HG02938 (cell line): Measurements from ENCODE around the gene ST7.

Experiments used
- ATAC-seq: cut with Tn5 transposase; IDR thresholded peaks from one replicate; pipeline ENCODE4 v1.9.1; 2021; ENCODE audit warnings: mild to moderate bottlenecking, moderate library complexity; ENCODE audit not compliant: unreplicated experiment

Gene ST7

DNA sequence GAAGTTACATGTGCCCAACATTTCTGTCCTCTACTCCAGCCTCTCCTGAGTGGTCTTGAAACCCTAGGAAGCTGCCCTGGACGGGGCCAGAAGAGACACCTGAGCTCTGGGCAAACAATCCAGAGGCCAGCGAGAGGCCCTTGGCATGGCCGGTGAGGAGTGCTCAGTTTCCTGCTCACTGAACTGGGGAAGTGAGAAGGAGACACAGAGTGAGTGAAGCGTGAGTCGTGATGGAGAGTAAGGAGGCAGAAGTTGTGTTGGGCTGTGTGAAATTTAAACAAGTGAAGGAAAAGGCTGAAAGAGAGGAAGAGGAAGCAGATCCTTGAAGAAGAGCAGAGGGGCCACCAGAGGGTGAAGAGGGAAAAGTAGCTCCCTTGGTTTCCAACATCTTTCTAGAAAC is 296.4 kb downstream of the ST7 start:
- no peak for ATAC-seq

DNA sequence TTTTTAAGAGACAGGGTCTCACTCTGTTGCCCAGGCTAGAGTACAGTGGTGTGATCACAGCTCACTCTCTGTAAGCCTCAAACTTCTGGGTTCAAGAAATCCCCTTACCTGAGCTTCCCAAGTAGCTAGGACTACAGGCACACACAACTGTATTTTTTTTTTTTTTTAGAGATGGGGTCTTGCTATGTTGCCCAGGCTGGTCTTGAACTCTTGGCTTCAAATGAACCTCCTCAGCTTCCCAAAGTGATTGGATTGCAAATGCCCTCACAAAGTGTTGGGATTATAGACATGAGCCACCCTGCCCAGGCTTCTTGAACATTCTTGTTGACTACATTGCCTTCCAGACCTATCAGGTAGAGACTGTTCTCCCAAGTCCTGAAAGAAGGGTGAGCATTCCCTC is 296.9 kb downstream of the ST7 start:
- no peak for ATAC-seq

DNA sequence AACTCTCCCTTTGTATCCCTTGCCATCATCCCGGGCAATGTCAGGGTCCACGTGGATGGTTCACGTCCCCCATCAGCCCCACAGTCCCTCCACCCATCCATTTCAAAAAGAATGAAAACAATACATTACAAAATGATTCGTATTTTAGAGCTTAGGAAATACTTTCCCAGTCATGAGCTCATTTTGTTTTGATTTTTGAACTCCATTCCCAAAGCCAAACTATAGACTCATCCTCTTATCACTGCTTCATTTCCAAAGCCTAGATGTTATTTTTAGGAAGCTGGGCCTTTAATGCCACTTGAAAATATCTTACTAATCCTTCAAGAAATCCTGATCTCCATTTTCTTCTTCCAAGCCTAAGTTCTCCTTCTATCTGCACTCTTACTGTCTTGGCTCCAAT is 297.5 kb downstream of the ST7 start:
- ATAC-seq, result no peak

DNA sequence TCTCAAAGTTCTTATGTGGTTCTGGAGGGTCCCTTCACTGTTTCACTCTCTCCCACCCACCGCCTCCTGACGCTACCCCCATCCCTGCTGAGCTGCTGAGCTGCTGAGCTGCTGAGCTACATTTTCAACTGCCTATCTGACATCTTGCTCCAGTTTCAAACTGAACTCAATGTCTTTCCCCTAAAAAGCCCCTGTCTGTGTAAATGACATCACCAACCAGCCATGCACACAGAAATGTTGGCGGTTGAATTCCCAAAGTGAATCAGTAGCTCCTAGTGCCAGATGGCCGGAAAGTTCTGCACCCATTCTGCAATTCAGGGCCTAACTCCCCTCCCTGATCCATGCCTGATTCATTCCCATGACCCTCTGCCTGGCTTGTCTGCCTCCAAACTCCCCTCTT is 298.4 kb downstream of the ST7 start:
- peak; percentile 39 for ATAC-seq

DNA sequence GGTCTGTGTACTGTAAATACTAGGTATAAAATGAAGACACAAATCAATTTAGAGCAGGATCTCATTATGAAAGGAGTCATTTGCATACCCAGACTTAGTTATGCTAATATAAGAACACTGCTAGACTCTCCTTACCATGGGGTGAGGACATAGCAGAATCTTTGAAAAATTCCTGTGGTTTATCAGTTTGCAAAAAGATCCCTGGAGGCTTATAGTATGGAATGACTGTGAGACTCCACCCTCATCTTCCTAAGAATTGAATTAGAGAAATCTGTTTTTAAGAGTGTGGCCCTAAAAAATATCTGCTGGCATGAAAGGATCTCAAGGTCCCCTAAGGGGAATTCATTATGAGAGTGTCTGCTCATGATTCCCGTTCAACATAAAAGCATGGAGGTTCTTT is 306.3 kb downstream of the ST7 start:
- ATAC-seq, result no peak

DNA sequence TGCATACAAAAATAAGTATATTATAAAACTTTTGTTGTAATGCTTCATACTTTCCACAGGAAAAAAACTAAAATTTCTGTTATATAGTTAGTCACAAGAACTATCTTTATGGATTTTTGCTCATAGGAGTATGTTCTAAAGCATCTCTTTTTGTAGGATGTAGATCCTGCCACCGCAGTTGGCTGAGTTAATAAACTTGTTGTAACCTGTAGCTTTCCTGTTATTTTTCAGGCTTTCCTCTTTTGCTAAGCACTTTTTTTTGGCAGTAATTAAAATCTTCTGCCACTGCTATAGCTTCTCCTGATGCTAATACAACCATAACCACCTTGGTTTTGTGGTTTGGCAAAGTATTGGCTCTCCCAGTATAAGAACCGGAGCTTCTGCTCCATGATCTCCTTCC is 309.2 kb downstream of the ST7 start:
- ATAC-seq, result no peak

DNA sequence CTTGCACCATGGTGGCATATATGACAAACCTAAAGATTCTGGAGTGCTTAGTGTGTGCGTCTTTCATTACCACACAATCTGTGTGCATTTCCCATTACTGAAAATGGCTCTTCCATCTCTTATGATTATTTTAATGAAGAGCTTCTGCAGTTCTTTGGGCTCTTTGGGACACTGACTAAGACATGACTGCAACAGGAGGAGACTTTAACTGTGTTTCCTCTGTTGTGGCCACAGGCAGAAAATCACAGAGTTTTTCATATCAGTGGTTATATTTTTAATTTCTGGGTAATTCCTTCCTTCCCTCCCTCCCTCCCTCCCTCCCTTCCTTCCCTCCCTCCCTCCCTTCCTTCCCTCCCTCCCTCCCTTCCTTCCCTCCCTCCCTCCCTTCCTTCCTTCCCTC is 311.4 kb downstream of the ST7 start:
- ATAC-seq, result no peak

DNA sequence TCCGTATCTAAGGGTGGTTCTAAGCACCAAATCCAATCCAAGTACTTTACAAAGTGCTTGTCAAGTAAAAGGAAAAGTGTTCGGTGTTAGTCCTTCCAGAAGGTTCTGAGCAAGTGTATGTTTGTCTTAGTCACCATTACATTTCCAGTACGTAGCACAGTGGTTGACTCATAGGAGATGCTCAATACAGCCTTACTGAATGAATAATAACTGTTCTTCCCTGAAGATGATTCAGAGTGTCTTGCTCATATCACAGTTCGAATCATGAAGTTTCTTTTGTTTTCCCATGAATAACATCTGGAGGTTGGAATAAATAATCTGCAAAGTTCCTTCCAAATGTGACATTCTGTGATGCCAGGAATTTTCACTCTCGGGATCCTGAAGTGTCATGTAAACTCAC is 316.1 kb downstream of the ST7 start:
- no peak for ATAC-seq

DNA sequence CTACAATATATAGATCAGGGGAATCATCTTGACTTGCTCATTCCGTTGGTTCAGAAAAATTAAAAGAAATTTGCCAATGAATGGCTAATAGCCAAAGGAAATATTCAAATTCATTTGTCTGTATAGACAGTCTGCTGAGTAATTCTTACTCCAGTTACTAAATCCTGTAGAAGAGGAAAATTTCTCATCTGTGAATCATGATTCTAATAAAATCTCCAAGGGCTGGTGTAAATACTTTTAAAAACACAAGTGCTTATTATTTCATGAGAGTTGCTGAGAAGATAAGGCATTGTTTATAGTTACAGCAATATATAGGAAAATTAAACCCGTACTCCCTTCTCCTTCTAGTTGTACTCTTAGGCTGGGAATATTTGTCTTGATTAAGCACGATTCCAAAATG is 316.6 kb downstream of the ST7 start:
- ATAC-seq, result no peak

DNA sequence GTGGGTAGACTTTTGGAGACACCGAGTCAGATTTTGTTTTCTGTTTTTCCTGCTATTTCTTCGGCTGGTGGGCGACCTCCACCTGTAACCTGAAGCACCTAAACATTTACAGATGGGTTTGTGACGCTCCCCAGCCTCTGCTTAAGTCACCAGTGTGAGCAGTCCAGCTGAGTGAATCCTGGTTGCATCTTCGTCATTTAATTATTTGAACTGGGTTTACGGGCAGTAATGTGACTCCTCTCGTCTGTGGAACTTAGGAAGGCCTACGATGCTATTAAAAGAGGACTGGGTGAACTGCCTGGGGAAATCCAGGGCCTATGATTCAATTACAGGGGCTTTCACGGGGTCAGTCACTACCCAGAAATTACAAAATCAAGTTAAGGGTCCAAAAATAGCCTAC is 317.1 kb downstream of the ST7 start:
- no peak for ATAC-seq

DNA sequence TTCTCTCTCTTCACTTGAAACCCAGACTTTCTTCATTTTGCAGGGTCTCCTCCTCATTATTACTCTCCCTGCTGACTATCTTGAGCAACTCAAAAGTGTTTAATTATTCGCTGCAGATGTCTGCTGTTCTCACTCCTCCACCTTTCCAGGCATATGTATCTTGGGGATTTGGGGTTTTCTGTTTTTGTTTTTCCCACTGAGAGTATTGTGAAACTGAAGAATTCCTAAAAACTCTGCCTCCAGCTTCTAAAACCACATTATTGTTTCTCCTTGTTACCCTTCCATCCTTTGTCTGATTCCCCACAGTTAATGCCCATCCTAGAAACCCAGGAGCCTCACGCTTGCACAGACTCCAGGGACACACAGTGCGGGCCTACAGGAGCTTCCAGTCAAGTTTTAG is 318.3 kb downstream of the ST7 start:
- ATAC-seq, result no peak

DNA sequence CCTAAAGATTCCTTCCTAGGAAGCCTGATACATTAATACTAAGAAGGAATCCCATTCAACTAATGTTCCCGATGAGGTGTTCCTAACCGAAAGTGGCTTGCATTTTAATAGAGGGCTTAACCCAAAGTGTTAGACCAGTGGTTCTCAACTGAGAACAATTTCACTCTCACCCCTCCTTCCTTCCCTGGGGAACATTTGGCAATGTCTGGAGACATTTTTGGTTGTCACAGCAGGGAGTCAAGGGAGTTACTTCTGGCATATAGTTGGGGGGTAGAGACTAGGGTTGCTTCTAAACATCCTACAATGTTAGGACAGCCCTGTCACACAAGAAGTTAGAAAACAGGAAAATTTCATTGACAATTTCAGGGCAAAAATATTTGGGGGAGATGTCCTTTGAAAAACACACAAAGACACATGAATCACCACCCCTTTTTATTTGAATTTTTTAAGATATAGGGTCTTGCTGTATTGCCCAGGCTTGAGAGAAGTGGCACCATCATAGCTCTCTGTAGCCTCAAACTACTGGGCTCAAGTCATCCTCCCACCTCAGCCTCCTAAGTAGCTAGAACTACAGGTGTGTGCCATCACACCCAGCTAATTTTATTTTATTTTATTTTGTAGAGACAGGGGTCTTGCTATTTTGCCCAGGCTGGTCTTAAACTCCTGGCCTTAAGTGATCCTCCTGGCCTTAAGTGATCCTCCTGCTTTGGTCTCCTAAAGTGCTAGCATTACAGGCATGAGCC is 318.9 kb downstream of the ST7 start:
- ATAC-seq, result no peak

DNA sequence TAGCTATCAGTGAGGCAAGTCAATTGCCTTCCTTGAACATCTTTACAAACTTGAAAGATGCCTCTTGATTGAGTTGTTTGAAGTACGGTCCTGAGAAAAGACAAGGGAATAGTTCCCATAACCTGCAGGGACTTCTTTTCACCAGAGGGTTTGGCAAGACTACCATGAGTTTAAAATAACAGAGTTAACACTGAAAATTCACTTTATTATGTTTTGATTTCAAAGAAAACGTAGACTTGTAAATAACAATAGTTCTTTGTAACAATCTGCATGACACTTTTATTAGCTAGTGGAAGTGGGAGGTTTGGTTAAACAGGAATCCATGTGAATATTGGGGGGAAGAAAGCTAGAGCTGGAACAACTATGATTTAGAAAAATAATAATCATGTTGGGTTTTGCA is 320.0 kb downstream of the ST7 start:
- no peak for ATAC-seq

DNA sequence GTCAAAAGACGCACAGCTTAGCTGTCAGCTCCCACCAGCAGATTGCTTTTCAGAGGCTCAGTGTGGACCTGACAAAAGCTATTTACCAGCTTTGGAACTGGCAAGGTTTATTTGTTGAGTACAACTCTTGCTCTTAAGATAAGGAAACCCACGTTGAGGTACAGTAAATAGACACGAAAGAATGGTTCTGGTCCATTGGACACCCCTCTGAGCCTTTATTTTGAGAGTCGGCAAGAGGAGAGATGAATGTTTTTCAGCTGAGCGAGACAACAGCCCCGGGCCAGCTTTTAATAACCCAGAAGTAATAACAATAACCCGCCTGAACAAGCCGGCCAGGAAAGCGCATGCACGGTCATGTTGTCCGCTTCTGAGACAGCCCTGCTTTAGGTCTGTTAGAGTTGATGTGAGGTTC is 320.5 kb downstream of the ST7 start:
- ATAC-seq, result no peak

DNA sequence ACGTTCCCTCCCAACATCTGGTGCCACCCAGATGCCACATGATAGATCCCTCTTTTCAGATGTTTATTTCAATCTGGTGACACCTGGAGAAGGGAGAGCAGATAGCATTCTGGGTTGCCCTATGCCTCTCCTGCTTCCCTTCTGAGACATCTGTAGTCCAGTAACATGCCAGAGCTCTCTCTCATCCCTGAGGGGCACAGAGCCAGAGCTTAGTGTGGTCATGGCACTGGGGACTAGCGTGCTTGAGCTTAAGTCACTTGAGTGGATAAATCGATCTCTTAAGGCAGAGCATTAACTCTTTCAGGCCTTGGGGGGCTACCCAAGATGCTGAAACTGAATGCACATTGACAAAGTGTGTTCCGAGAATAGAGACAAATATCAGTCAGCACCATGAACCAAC is 321.6 kb downstream of the ST7 start:
- no peak for ATAC-seq

DNA sequence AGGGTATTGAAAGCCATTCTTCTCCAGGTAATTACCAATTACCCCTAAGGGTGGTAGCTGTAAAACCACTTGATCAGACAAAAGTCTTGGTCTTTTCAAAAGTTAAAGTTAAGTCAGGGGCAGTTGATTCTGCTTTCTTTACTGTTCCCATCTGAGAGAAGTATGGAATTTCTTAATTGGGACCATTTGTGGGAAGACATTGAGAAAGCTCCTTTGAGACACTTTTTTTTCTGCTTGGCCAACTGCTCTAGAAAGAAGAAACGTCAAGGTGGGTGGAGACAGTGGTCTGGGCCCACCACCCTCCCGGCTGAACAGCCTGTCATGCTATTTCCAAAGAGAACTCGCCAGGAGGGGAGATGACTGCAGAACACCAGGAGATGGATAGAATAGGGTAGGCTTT is 324.3 kb downstream of the ST7 start:
- no peak for ATAC-seq

DNA sequence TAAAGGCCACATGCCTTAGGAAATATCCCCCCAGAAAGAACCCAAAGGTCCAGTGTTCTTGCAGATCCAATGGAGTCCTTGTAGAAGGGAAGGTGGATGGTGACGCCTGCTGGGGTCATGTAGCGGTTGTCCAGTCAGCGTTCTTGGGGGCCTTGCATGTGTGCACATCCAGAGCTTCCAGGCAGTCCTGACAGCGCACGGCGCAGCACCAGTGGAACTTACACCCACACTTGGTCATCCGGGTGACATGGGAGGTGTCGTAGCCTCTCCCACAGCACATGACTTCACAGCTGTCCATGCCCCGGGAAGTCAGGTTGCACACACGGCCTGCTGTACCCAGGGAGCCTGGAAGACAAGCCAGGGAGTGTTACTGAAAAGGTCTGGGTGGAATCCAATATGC is 324.7 kb downstream of the ST7 start:
- no peak for ATAC-seq

DNA sequence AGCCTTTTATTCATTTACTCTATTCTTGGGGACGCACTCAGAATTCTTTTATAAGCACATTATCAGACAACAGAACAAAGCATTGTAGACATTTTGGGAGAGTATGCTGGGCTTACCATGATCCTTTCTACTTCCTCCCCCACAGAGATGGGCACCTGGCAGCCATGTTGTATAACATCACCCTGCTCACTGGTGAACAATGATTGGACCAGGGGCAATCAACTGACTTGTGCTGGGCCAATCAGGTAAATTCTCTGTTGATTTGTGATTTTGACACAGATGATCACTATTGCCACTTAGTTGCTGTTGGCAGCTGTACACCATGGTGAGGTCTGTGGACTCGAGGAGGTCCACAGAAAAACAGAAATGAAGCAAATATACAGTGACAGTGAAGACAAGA is 325.9 kb downstream of the ST7 start:
- ATAC-seq, result no peak
